ENCODE results near the gene GSTM3.
"Not testable (repeated sequence)": the region's sequence is repeated elsewhere in the genome, so short reads cannot be mapped to it uniquely, and the experiment has no call there.

Gene GSTM3

GRCh38 chr1:109732390-109732881 lies 8.4 kb downstream of the GSTM3 start:
- in situ Hi-C loops (cut with MboI; ENCODE audit: low sequenced_read_pairs) = no loop called here

- in situ Hi-C loops (cut with MboI; ENCODE audit: low sequenced_read_pairs) = no loop called here
Observed at GRCh38 chr1:109730666-109731065, 10.2 kb downstream of the GSTM3 start.

GRCh38 chr1:109728870-109729269 lies 12.0 kb downstream of the GSTM3 start:
- in situ Hi-C loops (cut with MboI; ENCODE audit: low sequenced_read_pairs) = no loop called here

- in situ Hi-C loops (cut with MboI; ENCODE audit: low sequenced_read_pairs) = no loop called here
Observed at GRCh38 chr1:109726728-109727373, 14.0 kb downstream of the GSTM3 start.

GRCh38 chr1:109726007-109726406 lies 14.8 kb downstream of the GSTM3 start:
- in situ Hi-C loops (cut with MboI; ENCODE audit: low sequenced_read_pairs) = no loop called here

GRCh38 chr1:109725510-109725909 lies 15.3 kb downstream of the GSTM3 start:
- in situ Hi-C loops (cut with MboI; ENCODE audit: low sequenced_read_pairs) = no loop called here

GRCh38 chr1:109724933-109725332 lies 15.9 kb downstream of the GSTM3 start:
- in situ Hi-C loops (cut with MboI; ENCODE audit: low sequenced_read_pairs) = no loop called here

- in situ Hi-C loops (cut with MboI; ENCODE audit: low sequenced_read_pairs) = no loop called here
Observed at GRCh38 chr1:109722908-109723691, 17.7 kb downstream of the GSTM3 start.

GRCh38 chr1:109721971-109722370 lies 18.9 kb downstream of the GSTM3 start:
- in situ Hi-C loops (cut with MboI; ENCODE audit: low sequenced_read_pairs) = no loop called here

- in situ Hi-C loops (cut with MboI; ENCODE audit: low sequenced_read_pairs) = no loop called here
Observed at GRCh38 chr1:109721042-109721441, 19.8 kb downstream of the GSTM3 start.

GRCh38 chr1:109719337-109719837 lies 21.5 kb downstream of the GSTM3 start:
- in situ Hi-C loops (cut with MboI; ENCODE audit: low sequenced_read_pairs) = no loop called here

- in situ Hi-C loops (cut with MboI; ENCODE audit: low sequenced_read_pairs) = no loop called here
Observed at GRCh38 chr1:109718495-109718894, 22.3 kb downstream of the GSTM3 start.

- in situ Hi-C loops (cut with MboI; ENCODE audit: low sequenced_read_pairs) = no loop called here
Observed at GRCh38 chr1:109717729-109718128, 23.1 kb downstream of the GSTM3 start.

- in situ Hi-C loops (cut with MboI; ENCODE audit: low sequenced_read_pairs) = no loop called here
Observed at GRCh38 chr1:109716570-109717090, 24.2 kb downstream of the GSTM3 start.

GRCh38 chr1:109716121-109716520 lies 24.7 kb downstream of the GSTM3 start:
- in situ Hi-C loops (cut with MboI; ENCODE audit: low sequenced_read_pairs) = no loop called here

- in situ Hi-C loops (cut with MboI; ENCODE audit: low sequenced_read_pairs) = no loop called here
Observed at GRCh38 chr1:109714661-109715372, 26.0 kb downstream of the GSTM3 start.

- in situ Hi-C loops (cut with MboI; ENCODE audit: low sequenced_read_pairs) = no loop called here
Observed at GRCh38 chr1:109713636-109714035, 27.2 kb downstream of the GSTM3 start.

- in situ Hi-C loops (cut with MboI; ENCODE audit: low sequenced_read_pairs) = no loop called here
Observed at GRCh38 chr1:109712321-109712864, 28.4 kb downstream of the GSTM3 start.

GRCh38 chr1:109711593-109712320 lies 29.1 kb downstream of the GSTM3 start, which contains the start of gene GSTM5:
TSS of gene GSTM5 (plus strand) at chr1:109712251. CDS start at chr1:109712313, 62 bp downstream.
- in situ Hi-C loops (cut with MboI; ENCODE audit: low sequenced_read_pairs) = not testable (repeated sequence)

GRCh38 chr1:109709822-109710221 lies 31.0 kb downstream of the GSTM3 start:
- in situ Hi-C loops (cut with MboI; ENCODE audit: low sequenced_read_pairs) = not testable (repeated sequence)
